ENCODE measurements around the gene RYR3.

DNA sequence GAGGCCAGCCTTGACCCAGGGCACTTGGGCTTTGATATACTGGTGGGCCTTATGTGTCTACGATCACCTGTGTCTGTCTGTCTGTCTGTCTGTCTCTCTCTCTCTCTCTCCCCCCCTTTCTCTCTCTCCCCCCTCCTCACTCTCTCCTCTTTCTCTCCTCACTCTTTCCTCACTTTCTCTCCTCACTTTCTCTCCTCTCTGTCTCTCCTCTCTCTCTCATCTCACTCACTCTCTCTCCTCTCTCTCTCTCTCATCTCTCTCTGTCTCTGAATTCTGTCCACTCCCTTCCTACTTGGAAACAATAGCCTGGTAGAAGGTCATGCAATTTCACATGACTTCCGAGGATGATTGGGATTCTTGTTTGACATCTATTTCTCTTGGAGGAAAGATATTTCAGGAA is 388.4 kb downstream of the RYR3 start:
- TF ChIP-seq ARNTL (CRISPR knock-in tag; IDR thresholded peaks at IDR 0.05; ENCODE audit: borderline replicate concordance, low read depth): no peak
- TF ChIP-seq, protein P1, sequence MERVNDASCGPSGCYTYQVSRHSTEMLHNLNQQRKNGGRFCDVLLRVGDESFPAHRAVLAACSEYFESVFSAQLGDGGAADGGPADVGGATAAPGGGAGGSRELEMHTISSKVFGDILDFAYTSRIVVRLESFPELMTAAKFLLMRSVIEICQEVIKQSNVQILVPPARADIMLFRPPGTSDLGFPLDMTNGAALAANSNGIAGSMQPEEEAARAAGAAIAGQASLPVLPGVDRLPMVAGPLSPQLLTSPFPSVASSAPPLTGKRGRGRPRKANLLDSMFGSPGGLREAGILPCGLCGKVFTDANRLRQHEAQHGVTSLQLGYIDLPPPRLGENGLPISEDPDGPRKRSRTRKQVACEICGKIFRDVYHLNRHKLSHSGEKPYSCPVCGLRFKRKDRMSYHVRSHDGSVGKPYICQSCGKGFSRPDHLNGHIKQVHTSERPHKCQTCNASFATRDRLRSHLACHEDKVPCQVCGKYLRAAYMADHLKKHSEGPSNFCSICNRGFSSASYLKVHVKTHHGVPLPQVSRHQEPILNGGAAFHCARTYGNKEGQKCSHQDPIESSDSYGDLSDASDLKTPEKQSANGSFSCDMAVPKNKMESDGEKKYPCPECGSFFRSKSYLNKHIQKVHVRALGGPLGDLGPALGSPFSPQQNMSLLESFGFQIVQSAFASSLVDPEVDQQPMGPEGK (CRISPR knock-in tag; IDR thresholded peaks at IDR 0.05; ENCODE audit: borderline replicate concordance): no peak
